Ishikawa (cell line): Measurements from ENCODE around the gene SEMA6C.

Experiments
- CEBPB ChIP-seq: IDR thresholded peaks from 2 replicates; pipeline ENCODE4 v1.6.1; 2012
- CREB1 ChIP-seq: IDR thresholded peaks from 2 replicates; pipeline ENCODE4 v1.6.1; 2012; ENCODE audit warnings: low read depth
- EGR1 ChIP-seq: IDR thresholded peaks from 2 replicates; pipeline ENCODE4 v1.6.1; 2012
- EP300 ChIP-seq: IDR thresholded peaks from 2 replicates; pipeline ENCODE4 v1.6.1; 2012; ENCODE audit warnings: borderline replicate concordance
- FOXM1 ChIP-seq: IDR thresholded peaks from 2 replicates; pipeline ENCODE4 v1.6.1; 2012; ENCODE audit warnings: low read depth, borderline replicate concordance
- NFIC ChIP-seq: IDR thresholded peaks from 2 replicates; pipeline ENCODE4 v1.6.1; 2012
- RAD21 ChIP-seq: IDR thresholded peaks from 2 replicates; pipeline ENCODE4 v1.6.1; 2012; ENCODE audit warnings: low read depth
- TAF1 ChIP-seq: IDR thresholded peaks from 2 replicates; pipeline ENCODE4 v1.6.1; 2012; ENCODE audit warnings: low read depth, mild to moderate bottlenecking
- TCF12 ChIP-seq: IDR thresholded peaks from 2 replicates; pipeline ENCODE4 v1.6.1; 2012; ENCODE audit warnings: low read depth
- TEAD4 ChIP-seq: IDR thresholded peaks from 2 replicates; pipeline ENCODE4 v1.6.1; 2012
- USF1 ChIP-seq: IDR thresholded peaks from 2 replicates; pipeline ENCODE4 v1.6.1; 2012
- YY1 ChIP-seq: IDR thresholded peaks from 2 replicates; pipeline ENCODE4 v1.6.1; 2012; ENCODE audit warnings: low read depth
- ZBTB7A ChIP-seq: IDR thresholded peaks from 2 replicates; pipeline ENCODE4 v1.6.1; 2012; ENCODE audit warnings: low read depth
- TF ChIP-seq, protein P1 (sequence below): IDR thresholded peaks from 2 replicates; pipeline ENCODE4 v1.6.1; 2012
- TF ChIP-seq, protein P2 (sequence below): IDR thresholded peaks from 2 replicates; pipeline ENCODE4 v1.6.1; 2012; ENCODE audit warnings: low read depth, mild to moderate bottlenecking

Gene SEMA6C, protein sequence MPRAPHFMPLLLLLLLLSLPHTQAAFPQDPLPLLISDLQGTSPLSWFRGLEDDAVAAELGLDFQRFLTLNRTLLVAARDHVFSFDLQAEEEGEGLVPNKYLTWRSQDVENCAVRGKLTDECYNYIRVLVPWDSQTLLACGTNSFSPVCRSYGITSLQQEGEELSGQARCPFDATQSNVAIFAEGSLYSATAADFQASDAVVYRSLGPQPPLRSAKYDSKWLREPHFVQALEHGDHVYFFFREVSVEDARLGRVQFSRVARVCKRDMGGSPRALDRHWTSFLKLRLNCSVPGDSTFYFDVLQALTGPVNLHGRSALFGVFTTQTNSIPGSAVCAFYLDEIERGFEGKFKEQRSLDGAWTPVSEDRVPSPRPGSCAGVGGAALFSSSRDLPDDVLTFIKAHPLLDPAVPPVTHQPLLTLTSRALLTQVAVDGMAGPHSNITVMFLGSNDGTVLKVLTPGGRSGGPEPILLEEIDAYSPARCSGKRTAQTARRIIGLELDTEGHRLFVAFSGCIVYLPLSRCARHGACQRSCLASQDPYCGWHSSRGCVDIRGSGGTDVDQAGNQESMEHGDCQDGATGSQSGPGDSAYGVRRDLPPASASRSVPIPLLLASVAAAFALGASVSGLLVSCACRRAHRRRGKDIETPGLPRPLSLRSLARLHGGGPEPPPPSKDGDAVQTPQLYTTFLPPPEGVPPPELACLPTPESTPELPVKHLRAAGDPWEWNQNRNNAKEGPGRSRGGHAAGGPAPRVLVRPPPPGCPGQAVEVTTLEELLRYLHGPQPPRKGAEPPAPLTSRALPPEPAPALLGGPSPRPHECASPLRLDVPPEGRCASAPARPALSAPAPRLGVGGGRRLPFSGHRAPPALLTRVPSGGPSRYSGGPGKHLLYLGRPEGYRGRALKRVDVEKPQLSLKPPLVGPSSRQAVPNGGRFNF

GRCh38 chr1:151146412-151147131, at the start of gene SEMA6C:
Gene SEMA6C, minus strand, starts transcription at chr1:151146631. Its CDS starts 4,010 bp downstream, at chr1:151142621.
- TF ChIP-seq RAD21 (no peak), CEBPB (no peak), TCF12 (no peak), FOXM1 (no peak), CREB1 (no peak), NFIC (no peak), EGR1 (no peak), EP300 (no peak), TAF1 (peak; percentile 47; the same call in 1 of the 2 replicates)

- TF ChIP-seq NFIC, result peak; percentile 85
- peak; percentile 86 for TF ChIP-seq TCF12
- TF ChIP-seq EGR1, result peak; percentile 93
- TF ChIP-seq EP300, result peak; percentile 83
- peak; percentile 100 for TF ChIP-seq TEAD4
- TF ChIP-seq, protein P1, sequence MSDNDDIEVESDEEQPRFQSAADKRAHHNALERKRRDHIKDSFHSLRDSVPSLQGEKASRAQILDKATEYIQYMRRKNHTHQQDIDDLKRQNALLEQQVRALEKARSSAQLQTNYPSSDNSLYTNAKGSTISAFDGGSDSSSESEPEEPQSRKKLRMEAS, result peak; percentile 48; the same call in 1 of the 2 replicates
- TF ChIP-seq TAF1, result 0 out of 2 replicates have a peak, but pooled peaks have one; percentile 5
- TF ChIP-seq YY1, result peak; percentile 31; the same call in 1 of the 2 replicates
- peak; percentile 78 for TF ChIP-seq ZBTB7A
- TF ChIP-seq CREB1, result peak; percentile 49; the same call in 1 of the 2 replicates
- TF ChIP-seq CEBPB, result peak; percentile 74; the same call in 1 of the 2 replicates
Measured at GRCh38 chr1:151194894-151195594, 48.6 kb upstream of the SEMA6C start.

DNA sequence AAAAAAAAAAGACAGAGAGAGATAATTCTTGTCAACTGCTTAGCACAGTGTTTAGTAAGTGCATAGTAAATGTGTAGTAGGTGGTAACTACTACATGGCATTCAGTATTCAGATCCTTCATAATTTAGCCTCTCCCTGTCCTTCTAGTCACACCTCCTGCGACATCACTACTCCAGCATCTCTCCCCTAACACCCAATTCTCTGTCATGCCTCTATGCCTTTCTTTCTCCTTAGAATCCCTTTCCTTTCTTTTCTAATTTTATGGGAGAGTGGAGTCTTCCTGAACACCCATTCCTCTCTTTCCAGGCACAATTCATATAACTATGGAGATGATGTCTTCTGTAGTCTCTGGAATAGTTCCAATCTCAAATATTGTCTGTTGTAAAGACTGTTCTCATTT, 47.4 kb upstream of the SEMA6C start:
- TF ChIP-seq TEAD4 (no peak), RAD21 (no peak), TCF12 (no peak), CEBPB (no peak)

- TF ChIP-seq CREB1 (no peak), EGR1 (no peak), USF1 (no peak), ZBTB7A (no peak), YY1 (no peak), FOXM1 (no peak), RAD21 (no peak), EP300 (no peak), TAF1 (no peak), CEBPB (no peak), NFIC (no peak), TCF12 (no peak), TEAD4 (no peak)
- TF ChIP-seq, protein P1, result no peak
- TF ChIP-seq, protein P2, sequence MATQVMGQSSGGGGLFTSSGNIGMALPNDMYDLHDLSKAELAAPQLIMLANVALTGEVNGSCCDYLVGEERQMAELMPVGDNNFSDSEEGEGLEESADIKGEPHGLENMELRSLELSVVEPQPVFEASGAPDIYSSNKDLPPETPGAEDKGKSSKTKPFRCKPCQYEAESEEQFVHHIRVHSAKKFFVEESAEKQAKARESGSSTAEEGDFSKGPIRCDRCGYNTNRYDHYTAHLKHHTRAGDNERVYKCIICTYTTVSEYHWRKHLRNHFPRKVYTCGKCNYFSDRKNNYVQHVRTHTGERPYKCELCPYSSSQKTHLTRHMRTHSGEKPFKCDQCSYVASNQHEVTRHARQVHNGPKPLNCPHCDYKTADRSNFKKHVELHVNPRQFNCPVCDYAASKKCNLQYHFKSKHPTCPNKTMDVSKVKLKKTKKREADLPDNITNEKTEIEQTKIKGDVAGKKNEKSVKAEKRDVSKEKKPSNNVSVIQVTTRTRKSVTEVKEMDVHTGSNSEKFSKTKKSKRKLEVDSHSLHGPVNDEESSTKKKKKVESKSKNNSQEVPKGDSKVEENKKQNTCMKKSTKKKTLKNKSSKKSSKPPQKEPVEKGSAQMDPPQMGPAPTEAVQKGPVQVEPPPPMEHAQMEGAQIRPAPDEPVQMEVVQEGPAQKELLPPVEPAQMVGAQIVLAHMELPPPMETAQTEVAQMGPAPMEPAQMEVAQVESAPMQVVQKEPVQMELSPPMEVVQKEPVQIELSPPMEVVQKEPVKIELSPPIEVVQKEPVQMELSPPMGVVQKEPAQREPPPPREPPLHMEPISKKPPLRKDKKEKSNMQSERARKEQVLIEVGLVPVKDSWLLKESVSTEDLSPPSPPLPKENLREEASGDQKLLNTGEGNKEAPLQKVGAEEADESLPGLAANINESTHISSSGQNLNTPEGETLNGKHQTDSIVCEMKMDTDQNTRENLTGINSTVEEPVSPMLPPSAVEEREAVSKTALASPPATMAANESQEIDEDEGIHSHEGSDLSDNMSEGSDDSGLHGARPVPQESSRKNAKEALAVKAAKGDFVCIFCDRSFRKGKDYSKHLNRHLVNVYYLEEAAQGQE, result no peak
Measured at GRCh38 chr1:151193304-151193703, 46.9 kb upstream of the SEMA6C start.

- TF ChIP-seq ZBTB7A, result no peak
- TF ChIP-seq, protein P1, result no peak
- TF ChIP-seq EGR1, result no peak
- TF ChIP-seq USF1, result no peak
- no peak for TF ChIP-seq TCF12
- TF ChIP-seq, protein P2, result no peak
- TF ChIP-seq RAD21, result no peak
- no peak for TF ChIP-seq TAF1
- no peak for TF ChIP-seq TEAD4
- TF ChIP-seq CEBPB, result no peak
- no peak for TF ChIP-seq NFIC
- no peak for TF ChIP-seq CREB1
- TF ChIP-seq FOXM1, result no peak
- TF ChIP-seq EP300, result no peak
- no peak for TF ChIP-seq YY1
Measured at GRCh38 chr1:151192047-151192446, 45.6 kb upstream of the SEMA6C start.
